ENCODE measurements around the gene SLC16A14. TPM values are rescaled to one million over a fixed set of nuclear protein-coding genes. Genes with fewer than 3 reads are reported as not detected.

The SLC16A14 gene
- total and polyA plus RNA-seq, 2 of the 8 experiments (the other 6 are each of a cell fraction or from before 2014, with no cell fraction given): 2.1 to 3.0 TPM

- no peak for TF ChIP-seq SP4 (IDR thresholded peaks at IDR 0.05; ENCODE audit: low read length)
- no peak for TF ChIP-seq TAF1 (IDR thresholded peaks at IDR 0.05; ENCODE audit: low read depth, low read length)
- H4K5ac ChIP-seq (ENCODE audit: insufficient read length, low read depth, low read length): no peak overlapping the region
- DNase-seq (ENCODE audit: low read depth in 1 of 2, low spot score in 2 of 2): no peak
- no peaks in the 10 kb centered on the region for H3K79me2 ChIP-seq (ENCODE audit: control insufficient read depth in 1 of 2, insufficient read depth in 2 of 2, low read length in 2 of 2)
- H2BK5ac ChIP-seq (ENCODE audit: low read depth, low read length): no peak overlapping the region
- H3K4me3 ChIP-seq (ENCODE audit: extremely low read depth in 1 of 4, insufficient read depth in 2 of 4, low read depth in 3 of 4, low read length in 4 of 4): no peak overlapping the region
- no peak overlapping the region for H3K4ac ChIP-seq (replicated peaks; ENCODE audit: insufficient read length, low read depth, low read length)
- no peak overlapping the region for H3K4me2 ChIP-seq (ENCODE audit: insufficient read depth in 1 of 2, low read depth in 2 of 2, low read length in 2 of 2)
- no peaks in the 10 kb centered on the region for H3K27me3 ChIP-seq (replicated peaks in 1 of 4; ENCODE audit: control insufficient read depth in 3 of 4, extremely low read depth in 1 of 4, insufficient read depth in 3 of 4, low read length in 3 of 4)
- H3K9ac ChIP-seq (replicated peaks in 1 of 4; ENCODE audit: extremely low read depth in 1 of 4, low read depth in 3 of 4, low read length in 3 of 4): no peak overlapping the region
- no peaks in the 10 kb centered on the region for H3K4me1 ChIP-seq (replicated peaks in 1 of 4; ENCODE audit: control insufficient read depth in 3 of 4, insufficient read depth in 4 of 4, low read length in 3 of 4)
- H3K14ac ChIP-seq (ENCODE audit: insufficient read length): no peak overlapping the region
- no peak overlapping the region for H3K56ac ChIP-seq (replicated peaks; ENCODE audit: insufficient read length, low read depth, low read length)
- H3K79me1 ChIP-seq (ENCODE audit: low read depth, low read length): no peaks in the 10 kb centered on the region
- no peaks in the 10 kb centered on the region; a peak in 1 of 8 replicates for H3K36me3 ChIP-seq (ENCODE audit: control insufficient read depth in 2 of 4, insufficient read depth in 4 of 4, low read length in 3 of 4)
- CTCF ChIA-PET (ENCODE audit: partially characterized antibody): interaction anchor here (1.1 kb wide), 1 partner anchor 11 kb away, joined by 3 read pairs; no protein-coding TSS in a partner anchor
- no peaks in the 10 kb centered on the region for H4K20me1 ChIP-seq (replicated peaks in 1 of 2; ENCODE audit: control insufficient read depth in 1 of 2, insufficient read depth in 2 of 2, low read length in 2 of 2)
- H3K23me2 ChIP-seq (ENCODE audit: low read depth, low read length): no peaks in the 10 kb centered on the region
- H4K8ac ChIP-seq (ENCODE audit: extremely low read depth, insufficient read depth, low read length): no peak overlapping the region
- H3K9me3 ChIP-seq (ENCODE audit: insufficient read depth in 2 of 2, low read depth in 1 of 2, low read length in 1 of 2): no peaks in the 10 kb centered on the region
- H3K27ac ChIP-seq (ENCODE audit: low read depth, low read length): no peak overlapping the region
- H2BK15ac ChIP-seq (ENCODE audit: low read length): no peak overlapping the region
- no peak overlapping the region for H3K23ac ChIP-seq (ENCODE audit: insufficient read length)
- H3K18ac ChIP-seq (ENCODE audit: extremely low read depth, low read length): no peak overlapping the region
- no peak overlapping the region for H2BK20ac ChIP-seq (ENCODE audit: low read length)
- no peak for FAIRE-seq
- no peak overlapping the region for H2AFZ ChIP-seq (ENCODE audit: low read length)
- H4K91ac ChIP-seq (replicated peaks; ENCODE audit: insufficient read length, low read length): no peak overlapping the region
- no peak overlapping the region for H2AK5ac ChIP-seq (ENCODE audit: low read depth, low read length)
- WGBS, 2 experiments (ENCODE audit: extremely low coverage in 1 of 2, insufficient coverage in 1 of 2, insufficient read length in 1 of 2, insufficient replicate concordance in 2 of 2, low coverage in 1 of 2, low lambda C conversion rate in 2 of 2, missing lambda C conversion rate in 1 of 2): 85% methylated on average over 3 of the region's 3 CpGs; no CpG with 5 or more reads in 1 of the 2 experiments
- no peak overlapping the region for H2BK12ac ChIP-seq (ENCODE audit: low read depth, low read length)
- H2BK120ac ChIP-seq (replicated peaks; ENCODE audit: low read depth, low read length): no peak overlapping the region
- POLR2A ChIA-PET (ENCODE audit: partially characterized antibody): no interaction called here
These were observed 71.2 kb downstream of the SLC16A14 start for GRCh38 chr2:229997565-229997964.
